CD4-positive, alpha-beta T cell treated with Interleukin-4 for 4 hours (primary cell): ENCODE data around the gene RAB37.

Experiments used
- DNase-seq: peaks from one replicate; pipeline ENCODE4 v3.0.0-alpha.2; 2020

Gene RAB37

DNA sequence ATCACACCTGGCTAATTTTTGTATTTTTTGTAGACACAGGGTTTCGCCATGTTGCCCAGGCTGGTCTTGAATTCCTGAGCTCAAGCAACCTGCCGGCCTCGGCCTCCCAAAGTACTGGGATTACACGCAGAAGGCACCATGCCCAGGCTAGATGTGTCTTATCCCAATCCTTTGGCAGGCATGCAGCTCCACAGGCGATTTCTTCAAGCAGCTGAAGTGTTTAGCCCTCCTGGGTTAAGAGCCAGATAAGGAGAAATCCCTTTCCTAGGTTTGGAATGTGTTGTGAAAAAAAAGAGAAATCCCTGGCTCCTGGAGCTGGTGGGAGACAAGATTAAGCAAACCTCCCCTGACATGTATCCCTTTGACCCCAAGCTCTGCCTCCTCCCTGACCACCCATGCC lies 9.3 kb downstream of the RAB37 start:
- DNase-seq = no peak

GRCh38 chr17:74746922-74747321 lies 9.9 kb downstream of the RAB37 start:
- no peak for DNase-seq

DNA sequence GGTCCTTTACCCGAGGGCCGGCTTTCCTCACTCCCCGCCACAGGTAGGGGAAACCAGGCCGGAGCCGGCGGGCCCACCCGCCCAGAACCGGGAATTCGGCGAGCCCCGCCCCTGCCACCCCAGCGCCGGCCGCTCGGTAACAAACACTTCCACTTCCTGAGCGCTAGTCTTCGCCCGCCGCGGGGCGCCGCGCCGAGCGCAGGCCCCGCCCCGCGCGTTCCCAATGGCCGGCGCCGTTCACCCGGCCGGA lies 11.1 kb downstream of the RAB37 start:
- peak; percentile 93 for DNase-seq

DNA sequence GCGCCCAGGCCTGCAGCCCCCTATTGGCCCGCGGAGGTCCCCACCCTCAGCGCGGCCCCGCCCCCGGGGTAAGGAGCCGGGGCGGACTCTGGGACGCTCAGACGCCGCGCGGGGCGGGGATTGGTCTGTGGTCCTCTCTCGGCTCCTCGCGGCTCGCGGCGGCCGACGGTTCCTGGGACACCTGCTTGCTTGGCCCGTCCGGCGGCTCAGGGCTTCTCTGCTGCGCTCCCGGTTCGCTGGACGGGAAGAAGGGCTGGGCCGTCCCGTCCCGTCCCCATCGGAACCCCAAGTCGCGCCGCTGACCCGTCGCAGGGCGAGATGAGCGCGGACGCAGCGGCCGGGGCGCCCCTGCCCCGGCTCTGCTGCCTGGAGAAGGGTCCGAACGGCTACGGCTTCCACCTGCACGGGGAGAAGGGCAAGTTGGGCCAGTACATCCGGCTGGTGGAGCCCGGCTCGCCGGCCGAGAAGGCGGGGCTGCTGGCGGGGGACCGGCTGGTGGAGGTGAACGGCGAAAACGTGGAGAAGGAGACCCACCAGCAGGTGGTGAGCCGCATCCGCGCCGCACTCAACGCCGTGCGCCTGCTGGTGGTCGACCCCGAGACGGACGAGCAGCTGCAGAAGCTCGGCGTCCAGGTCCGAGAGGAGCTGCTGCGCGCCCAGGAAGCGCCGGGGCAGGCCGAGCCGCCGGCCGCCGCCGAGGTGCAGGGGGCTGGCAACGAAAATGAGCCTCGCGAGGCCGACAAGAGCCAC lies 11.6 kb downstream of the RAB37 start, which contains the start of gene NHERF1:
Gene NHERF1 (plus strand): TSS at position 100 of the 750 bp plus-strand sequence. CDS start 219 bp downstream, at position 319.
- DNase-seq = no peak

DNA sequence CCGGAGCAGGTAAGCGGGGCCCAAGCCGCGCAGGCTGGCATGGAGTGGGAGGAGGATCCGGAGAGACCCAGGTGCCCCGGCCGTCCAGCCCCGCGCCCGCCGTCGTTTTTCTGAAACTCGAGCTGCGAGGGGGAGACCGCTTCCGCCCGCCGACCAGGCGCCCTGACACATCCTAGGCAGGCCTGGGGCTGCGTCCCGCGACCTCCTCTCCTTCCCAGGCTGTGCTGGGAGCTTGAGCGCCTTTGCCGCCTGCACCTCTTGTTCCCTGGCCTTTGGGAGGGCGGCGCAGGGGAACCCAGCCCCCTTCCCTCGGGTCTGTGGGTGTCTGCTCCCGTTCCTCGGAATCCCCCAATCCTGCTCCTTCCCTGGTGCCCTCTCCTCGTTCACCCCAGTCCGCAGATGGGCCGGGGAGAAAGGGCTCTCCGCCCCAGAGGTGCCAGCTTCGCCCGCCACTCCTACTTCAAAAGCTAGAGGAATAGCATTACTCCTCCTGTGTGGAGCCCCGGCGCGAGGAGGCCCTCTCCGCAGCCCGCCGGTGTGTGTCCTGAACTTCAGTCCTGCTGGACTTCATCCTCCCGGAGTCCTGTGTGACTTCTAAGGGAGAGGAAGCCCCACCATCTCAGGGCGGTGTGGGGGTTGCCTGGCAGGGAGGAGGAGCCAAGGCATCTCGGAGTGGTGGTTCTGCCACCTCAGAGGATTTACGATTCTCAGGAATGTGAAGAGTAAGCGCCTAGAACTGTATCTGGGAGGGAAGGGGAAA lies 12.4 kb downstream of the RAB37 start:
- DNase-seq = no peak

- DNase-seq = no peak
These were observed 12.9 kb downstream of the RAB37 start for GRCh38 chr17:74750039-74750326.

DNA sequence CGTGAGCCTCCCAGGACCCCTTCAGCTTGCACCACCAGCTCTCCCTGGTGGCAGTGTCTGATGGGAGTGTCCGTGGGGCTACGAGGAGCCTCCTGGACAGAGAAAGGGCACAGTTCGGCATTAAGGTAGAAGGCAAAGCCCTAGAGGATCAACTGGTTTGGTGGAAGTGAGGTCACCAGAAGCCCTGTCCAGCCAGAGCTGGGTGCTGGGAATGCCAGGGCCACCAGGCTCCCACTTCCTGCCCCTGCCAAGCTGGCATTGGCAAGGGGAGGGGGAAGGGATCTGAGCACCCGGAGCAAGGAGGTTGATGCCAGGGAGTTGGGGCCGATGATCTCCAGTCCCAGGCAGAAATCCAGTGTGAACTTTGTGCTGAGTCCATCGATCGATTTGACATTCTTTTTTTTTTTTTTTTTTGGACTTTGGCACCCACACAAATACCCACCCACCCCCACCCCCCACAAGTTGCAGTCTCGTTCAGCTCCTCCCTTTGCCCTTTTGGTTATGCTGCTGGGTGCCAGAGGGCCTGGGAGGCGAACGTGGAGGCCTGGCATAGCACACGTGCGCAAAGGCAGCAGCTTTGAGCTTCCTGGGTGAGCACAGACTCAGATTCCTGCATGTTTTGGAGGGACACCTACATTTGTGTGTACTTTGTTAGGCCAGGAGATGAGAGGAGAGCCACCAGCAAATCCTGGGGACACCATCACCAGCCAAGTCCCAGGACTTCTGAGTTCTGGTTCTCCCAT lies 13.4 kb downstream of the RAB37 start:
- DNase-seq = no peak

GRCh38 chr17:74752415-74752814 lies 15.4 kb downstream of the RAB37 start:
- no peak for DNase-seq

- no peak for DNase-seq
These were observed 15.9 kb downstream of the RAB37 start for GRCh38 chr17:74752822-74753401.

DNA sequence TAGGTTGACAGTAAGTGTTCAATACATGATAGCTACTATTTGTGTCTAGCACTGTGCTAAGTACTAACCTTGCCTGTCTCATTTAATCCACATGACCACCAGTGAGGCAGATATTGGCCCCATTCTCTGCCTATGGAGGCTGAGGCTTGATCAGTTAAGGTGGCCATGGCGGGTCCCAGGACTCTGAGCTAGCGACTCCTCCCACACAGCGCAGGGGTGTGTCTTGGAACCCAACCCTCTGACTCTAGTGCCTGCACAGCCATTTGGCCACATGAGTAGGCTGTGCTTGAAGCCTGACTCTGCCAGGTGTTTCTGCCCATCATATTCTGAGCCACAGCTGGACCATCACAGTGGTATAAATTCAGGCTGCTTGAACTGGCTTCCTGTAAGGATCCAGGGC lies 17.8 kb downstream of the RAB37 start:
- no peak for DNase-seq

DNA sequence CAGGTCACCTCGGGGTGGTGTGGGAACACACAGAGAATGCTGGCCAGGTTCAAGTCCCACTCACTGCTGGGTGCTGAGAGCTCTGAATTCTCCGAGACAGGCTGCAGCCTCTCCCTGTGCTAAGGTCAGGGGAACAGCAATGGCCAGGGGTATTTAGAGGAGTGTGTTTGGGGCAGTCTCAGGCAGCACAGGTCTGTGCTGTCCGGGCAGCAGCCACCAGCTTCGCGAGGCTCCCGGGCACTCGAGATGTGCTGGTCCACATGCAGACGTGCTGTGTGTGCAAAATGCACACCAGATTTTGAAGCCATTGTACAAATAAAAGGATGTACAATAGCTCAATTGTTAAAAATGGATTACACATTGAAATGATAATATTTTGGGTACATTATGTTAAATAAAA lies 18.5 kb downstream of the RAB37 start:
- no peak for DNase-seq

- no peak for DNase-seq
These were observed 19.8 kb downstream of the RAB37 start for GRCh38 chr17:74756891-74757290.

GRCh38 chr17:74757502-74757901 lies 20.4 kb downstream of the RAB37 start:
- no peak for DNase-seq

- no peak for DNase-seq
These were observed 21.1 kb downstream of the RAB37 start for GRCh38 chr17:74757931-74758847.

GRCh38 chr17:74758848-74759168 lies 21.8 kb downstream of the RAB37 start:
- no peak for DNase-seq

DNA sequence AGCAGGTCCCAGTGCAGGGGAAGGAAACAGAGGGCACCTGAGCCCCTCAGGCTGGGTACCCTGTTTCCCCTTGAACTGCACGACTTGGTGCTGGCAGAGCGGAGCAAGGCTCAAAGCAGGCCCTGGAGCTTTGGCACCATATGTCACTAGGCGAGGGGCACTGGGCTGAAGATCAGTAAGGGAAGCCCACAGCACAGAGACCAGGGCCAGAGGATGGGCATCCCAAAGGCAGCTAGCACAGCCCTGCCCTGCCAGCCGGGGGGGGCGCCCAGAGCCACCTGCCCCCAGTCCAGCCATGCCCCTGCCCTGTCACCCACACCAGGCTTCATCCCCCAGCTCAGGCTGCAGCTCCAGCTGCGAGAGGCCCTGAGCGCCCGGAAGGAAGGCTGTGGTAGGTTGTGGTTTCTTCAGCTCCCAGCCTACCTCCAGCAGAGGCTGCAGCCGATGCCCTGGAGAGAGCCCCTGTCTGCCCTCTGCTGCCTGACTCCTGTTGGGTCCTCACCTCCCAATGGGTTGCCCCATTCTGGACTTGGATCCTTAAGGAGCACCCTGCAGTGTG lies 22.3 kb downstream of the RAB37 start:
- peak; percentile 57 for DNase-seq

GRCh38 chr17:74759941-74760340 lies 22.9 kb downstream of the RAB37 start:
- DNase-seq = no peak

- DNase-seq = no peak
These were observed 23.5 kb downstream of the RAB37 start for GRCh38 chr17:74760404-74761105.

DNA sequence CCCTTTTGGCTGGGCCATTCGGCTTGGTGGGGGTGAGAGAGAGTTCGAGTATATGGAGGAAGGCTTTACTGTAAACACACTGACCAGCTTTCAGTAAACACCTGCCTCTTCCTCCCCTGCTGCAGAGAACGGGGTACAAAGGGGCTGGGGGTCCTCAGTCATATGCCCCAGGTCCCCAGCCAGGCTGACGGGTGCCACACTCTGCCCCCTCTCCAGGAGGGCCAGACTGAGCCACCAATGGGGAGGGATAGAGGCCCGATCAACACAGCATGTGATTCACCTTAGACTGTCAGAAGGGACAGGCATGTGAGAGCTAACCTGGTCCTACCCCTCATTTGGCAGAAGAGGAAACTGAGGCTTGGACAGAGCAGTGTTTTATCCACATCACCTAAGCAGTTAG lies 24.4 kb downstream of the RAB37 start:
- DNase-seq = no peak

DNA sequence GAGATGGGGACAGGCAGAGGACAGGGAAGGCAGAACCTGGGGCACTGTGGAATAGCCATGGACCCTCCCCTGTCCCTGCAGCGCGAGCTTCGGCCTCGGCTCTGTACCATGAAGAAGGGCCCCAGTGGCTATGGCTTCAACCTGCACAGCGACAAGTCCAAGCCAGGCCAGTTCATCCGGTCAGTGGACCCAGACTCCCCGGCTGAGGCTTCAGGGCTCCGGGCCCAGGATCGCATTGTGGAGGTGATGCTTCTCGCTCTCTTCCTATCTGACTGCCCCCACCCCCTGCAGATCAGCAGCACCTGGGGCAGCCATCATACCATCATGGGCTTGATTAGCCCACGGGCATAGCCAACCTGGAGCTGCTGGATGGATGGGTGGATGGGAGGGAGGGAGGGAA lies 24.9 kb downstream of the RAB37 start:
- DNase-seq = no peak

DNA sequence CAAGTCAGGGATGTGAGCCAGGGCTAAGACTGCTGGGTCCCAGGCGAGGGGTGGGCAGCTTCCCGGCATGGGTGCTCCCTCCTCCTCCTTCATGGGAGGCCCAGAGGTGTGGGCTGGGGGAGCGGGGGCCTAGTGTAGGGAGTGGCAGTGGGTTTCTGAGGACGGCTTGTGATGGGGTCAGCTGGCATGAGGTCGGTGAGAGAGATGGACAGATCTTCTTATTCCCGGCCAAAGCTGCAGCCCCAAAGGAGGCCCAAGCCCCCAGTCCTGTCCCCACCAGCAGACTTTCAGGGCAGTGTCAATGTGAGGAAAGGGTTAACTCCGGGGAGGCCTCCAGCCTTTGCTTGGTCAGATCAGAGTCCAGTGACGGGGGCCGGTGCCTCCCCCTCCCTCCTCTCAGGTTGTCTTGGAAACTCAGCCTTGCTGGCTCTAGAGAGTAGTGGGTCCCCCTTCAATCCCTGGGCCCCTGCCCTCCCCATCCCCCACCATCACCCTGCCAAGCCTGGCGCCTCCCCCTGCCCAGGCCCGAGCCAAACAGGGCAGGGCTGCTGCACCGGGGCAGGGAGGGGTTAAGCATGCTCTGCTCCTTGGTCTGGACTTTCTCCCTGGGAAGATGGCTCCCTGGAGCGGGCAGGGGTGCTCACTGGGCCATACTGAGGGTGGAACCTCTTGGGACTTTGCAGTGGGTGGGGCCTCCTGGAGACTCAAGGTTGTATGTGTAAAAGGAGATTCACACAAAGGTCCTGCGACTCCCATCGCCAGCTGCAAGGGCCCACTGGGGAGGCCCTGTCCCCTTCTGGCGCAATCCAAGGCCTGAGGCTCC lies 26.7 kb downstream of the RAB37 start:
- DNase-seq = no peak
